Ishikawa (cell line): ENCODE data around the gene CDHR5.

Experiments
- CEBPB ChIP-seq: IDR thresholded peaks from 2 replicates; pipeline ENCODE4 v1.6.1; 2012
- CREB1 ChIP-seq: IDR thresholded peaks from 2 replicates; pipeline ENCODE4 v1.6.1; 2012; ENCODE audit warnings: low read depth
- EGR1 ChIP-seq: IDR thresholded peaks from 2 replicates; pipeline ENCODE4 v1.6.1; 2012
- EP300 ChIP-seq: IDR thresholded peaks from 2 replicates; pipeline ENCODE4 v1.6.1; 2012; ENCODE audit warnings: borderline replicate concordance
- FOXM1 ChIP-seq: IDR thresholded peaks from 2 replicates; pipeline ENCODE4 v1.6.1; 2012; ENCODE audit warnings: low read depth, borderline replicate concordance
- NFIC ChIP-seq: IDR thresholded peaks from 2 replicates; pipeline ENCODE4 v1.6.1; 2012
- RAD21 ChIP-seq: IDR thresholded peaks from 2 replicates; pipeline ENCODE4 v1.6.1; 2012; ENCODE audit warnings: low read depth
- REST ChIP-seq: IDR thresholded peaks from 2 replicates; pipeline ENCODE4 v1.6.1; 2012; ENCODE audit warnings: low read depth, mild to moderate bottlenecking
- TAF1 ChIP-seq: IDR thresholded peaks from 2 replicates; pipeline ENCODE4 v1.6.1; 2012; ENCODE audit warnings: low read depth, mild to moderate bottlenecking
- TEAD4 ChIP-seq: IDR thresholded peaks from 2 replicates; pipeline ENCODE4 v1.6.1; 2012
- USF1 ChIP-seq: IDR thresholded peaks from 2 replicates; pipeline ENCODE4 v1.6.1; 2012
- YY1 ChIP-seq: IDR thresholded peaks from 2 replicates; pipeline ENCODE4 v1.6.1; 2012; ENCODE audit warnings: low read depth
- TF ChIP-seq, protein P1 (sequence below): IDR thresholded peaks from 2 replicates; pipeline ENCODE4 v1.6.1; 2012

DNA sequence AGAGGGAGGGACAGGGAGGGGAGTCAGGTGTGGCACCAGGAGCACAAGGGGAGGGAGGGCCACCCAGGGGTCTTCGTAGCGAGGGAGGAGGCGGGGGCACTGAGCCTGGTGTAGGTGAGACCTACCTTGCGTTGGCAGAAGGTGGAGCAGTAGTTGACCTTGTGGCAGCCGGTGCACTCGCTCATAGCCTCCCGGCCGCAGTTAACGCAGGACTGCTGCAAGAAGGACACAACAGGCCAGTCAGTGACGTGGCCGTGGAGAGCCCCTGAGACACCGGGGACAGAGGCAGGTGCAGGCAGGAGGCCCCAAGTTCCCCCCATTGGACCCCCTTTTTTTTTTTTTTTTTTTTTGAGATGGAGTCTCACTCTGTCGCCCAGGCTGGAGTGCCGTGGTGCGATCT is 29.1 kb upstream of the CDHR5 start:
- TF ChIP-seq EGR1: no peak
- TF ChIP-seq YY1: no peak
- no peak for TF ChIP-seq CEBPB
- TF ChIP-seq TEAD4: no peak
- TF ChIP-seq TAF1: no peak
- no peak for TF ChIP-seq REST
- TF ChIP-seq, protein P1, sequence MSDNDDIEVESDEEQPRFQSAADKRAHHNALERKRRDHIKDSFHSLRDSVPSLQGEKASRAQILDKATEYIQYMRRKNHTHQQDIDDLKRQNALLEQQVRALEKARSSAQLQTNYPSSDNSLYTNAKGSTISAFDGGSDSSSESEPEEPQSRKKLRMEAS: no peak
- TF ChIP-seq CREB1: no peak
- TF ChIP-seq RAD21: no peak
- no peak for TF ChIP-seq NFIC
- TF ChIP-seq FOXM1: no peak
- TF ChIP-seq EP300: no peak
- no peak for TF ChIP-seq USF1
